Measurements from ENCODE around the gene SIAE. TPM values are rescaled to one million over a fixed set of nuclear protein-coding genes. Genes with fewer than 3 reads are reported as not detected.
A peak's percentile ranks its signal among the peaks of the same experiment; 100 is the strongest.

SIAE gene, protein sequence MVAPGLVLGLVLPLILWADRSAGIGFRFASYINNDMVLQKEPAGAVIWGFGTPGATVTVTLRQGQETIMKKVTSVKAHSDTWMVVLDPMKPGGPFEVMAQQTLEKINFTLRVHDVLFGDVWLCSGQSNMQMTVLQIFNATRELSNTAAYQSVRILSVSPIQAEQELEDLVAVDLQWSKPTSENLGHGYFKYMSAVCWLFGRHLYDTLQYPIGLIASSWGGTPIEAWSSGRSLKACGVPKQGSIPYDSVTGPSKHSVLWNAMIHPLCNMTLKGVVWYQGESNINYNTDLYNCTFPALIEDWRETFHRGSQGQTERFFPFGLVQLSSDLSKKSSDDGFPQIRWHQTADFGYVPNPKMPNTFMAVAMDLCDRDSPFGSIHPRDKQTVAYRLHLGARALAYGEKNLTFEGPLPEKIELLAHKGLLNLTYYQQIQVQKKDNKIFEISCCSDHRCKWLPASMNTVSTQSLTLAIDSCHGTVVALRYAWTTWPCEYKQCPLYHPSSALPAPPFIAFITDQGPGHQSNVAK
- total RNA-seq = 1 to 10 TPM; 1.2 to 1.5 (median 1.3) TPM

- Mint-ChIP-seq H3K27me3 (ENCODE audit: low read depth) (no peaks in the 10 kb centered on the region), H3K4me3 (peak within 1 kb of the TSS; percentile 85), H3K9me3 (no peaks in the 10 kb centered on the region), H3K36me3 (ENCODE audit: insufficient read depth) (no peaks in the 10 kb centered on the region), H3K4me1 (ENCODE audit: low read depth) (peaks cover 21% of the 10 kb centered on the region)
- peak; percentile 81 to 92 for ATAC-seq
- DNase-seq = peak; percentile 75
Measured at GRCh38 chr11:124673333-124674167, at the start of gene SIAE, which contains the start of gene SPA17. TSS of gene SIAE (minus strand) at chr11:124673739. CDS start at chr11:124673708, 31 bp downstream. TSS of gene SPA17 (plus strand) at chr11:124673904. CDS start at chr11:124675265, 1,361 bp downstream.

DNA sequence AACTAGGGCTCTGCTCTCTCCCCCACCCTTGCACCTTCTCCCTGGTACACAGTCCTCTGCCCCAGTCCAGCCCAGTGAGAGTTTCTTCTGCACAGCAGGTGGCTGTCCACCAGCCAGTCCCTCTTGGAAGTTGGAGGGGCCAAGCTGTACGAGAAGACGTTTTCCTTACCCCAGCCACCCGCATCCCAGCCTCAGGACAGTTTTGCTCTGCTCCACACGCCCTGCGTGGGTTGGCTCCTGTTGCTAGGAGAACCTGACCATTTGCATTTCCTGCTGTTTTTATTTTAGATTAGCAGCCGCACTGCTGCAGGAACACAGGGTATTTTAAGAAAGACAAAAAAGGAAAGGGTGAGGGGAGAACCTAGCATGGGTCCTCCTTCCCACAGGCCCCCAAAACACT is 48.6 kb upstream of the SIAE start:
- peaks cover 22% of the 10 kb centered on the region for H3K4me1 Mint-ChIP-seq (ENCODE audit: low read depth)
- DNase-seq (no peak), ATAC-seq (no peak)
- H3K4me3 Mint-ChIP-seq = no peak overlapping the region
- H3K9me3 Mint-ChIP-seq = no peaks in the 10 kb centered on the region
- peaks cover 23% of the 10 kb centered on the region for H3K27me3 Mint-ChIP-seq (ENCODE audit: low read depth)
- H3K36me3 Mint-ChIP-seq (ENCODE audit: insufficient read depth) = no peaks in the 10 kb centered on the region

DNA sequence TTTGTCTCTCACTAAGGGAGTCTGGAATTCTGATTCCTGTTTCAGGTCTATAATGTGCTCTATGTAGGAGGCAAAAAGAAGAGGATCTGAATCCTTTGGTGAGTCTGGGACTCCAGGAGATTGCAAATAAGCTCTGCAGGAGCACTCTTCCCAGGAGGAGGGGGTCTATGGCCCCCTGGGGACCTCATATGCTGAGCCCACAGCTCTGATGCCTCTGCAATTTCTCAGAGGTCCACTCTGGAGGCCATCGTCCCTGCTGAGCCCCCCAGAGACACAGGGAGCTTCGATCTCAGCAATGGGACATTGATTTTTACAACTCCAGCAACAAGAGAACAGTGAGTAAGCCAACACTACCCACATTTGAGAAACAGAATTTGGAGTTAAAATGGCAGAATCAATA is 46.0 kb upstream of the SIAE start:
- Mint-ChIP-seq H3K9me3 (no peaks in the 10 kb centered on the region), H3K36me3 (ENCODE audit: insufficient read depth) (peaks cover 1% of the 10 kb centered on the region), H3K27me3 (ENCODE audit: low read depth) (peaks cover 32% of the 10 kb centered on the region), H3K4me1 (ENCODE audit: low read depth) (peaks cover 16% of the 10 kb centered on the region), H3K4me3 (no peak overlapping the region)
- no peak for DNase-seq
- no peak for ATAC-seq

DNA sequence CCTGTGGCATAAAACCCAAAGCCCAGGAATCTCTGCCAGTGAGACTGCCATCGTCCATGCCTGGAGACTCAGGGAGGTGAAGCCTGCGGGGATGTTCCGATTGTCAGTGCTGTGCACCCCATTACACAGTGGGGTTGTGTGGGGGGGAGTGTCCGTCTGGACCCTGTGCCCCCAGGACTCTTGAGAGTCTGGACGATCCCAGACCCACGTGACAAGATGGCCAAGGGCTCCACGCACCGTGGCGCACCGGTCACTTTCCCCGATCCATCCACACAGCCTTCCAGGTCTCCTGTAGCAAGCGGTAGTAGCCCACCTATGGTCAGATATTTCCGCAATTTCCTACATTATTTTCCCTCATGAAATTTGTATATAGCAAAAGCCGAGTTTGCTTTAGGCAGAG is 45.3 kb upstream of the SIAE start:
- peaks cover 16% of the 10 kb centered on the region for H3K4me1 Mint-ChIP-seq (ENCODE audit: low read depth)
- no peak overlapping the region for H3K4me3 Mint-ChIP-seq
- no peaks in the 10 kb centered on the region for H3K9me3 Mint-ChIP-seq
- DNase-seq (no peak), ATAC-seq (no peak)
- peaks cover 3% of the 10 kb centered on the region for H3K36me3 Mint-ChIP-seq (ENCODE audit: insufficient read depth)
- peaks cover 38% of the 10 kb centered on the region for H3K27me3 Mint-ChIP-seq (ENCODE audit: low read depth)

DNA sequence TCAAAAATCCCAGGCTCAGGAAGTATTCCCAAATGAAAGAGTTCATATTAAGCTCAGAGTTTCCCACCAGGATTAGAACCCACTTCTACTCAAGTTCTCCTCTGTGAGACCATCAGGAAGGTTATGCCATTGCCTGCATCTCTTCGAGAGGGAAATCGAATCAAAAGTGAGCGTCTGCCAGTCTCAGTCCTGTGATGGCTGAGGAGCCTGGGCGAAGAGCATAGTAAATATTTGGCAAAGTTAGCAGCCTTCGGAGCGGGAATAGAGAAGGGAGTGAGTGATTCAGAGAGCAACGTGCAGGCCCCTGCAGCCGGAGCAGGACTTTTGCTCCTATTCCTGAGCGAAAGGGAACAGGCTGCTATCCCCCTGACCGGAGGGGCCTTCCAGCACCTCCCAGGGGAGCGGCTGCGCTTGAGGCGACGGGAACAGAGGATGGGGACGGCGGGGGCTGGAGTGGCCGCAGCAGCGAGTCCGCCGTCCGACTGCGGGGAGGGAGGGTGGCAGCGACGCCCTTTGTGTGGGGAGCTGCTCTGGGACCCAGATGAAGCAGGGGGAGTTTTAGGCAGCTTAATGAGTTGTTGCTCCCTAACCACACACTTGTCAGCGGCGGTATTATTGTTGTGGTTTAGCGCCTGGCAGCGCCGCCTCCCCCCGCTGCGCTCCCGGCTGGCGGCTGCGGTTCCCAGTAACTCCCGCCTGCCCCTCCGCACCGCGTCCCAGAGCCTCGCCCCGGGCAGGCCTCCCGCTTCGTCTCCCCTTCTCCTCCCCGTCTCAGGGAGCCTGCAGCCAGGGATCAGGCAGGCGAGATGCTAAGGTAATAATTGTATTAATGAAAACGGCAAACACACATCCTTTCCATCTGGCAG is 44.5 kb upstream of the SIAE start:
- H3K4me3 Mint-ChIP-seq = peak overlapping the region; percentile 74
- H3K4me1 Mint-ChIP-seq (ENCODE audit: low read depth) = peaks cover 16% of the 10 kb centered on the region
- H3K9me3 Mint-ChIP-seq = no peaks in the 10 kb centered on the region
- peaks cover 45% of the 10 kb centered on the region for H3K27me3 Mint-ChIP-seq (ENCODE audit: low read depth)
- DNase-seq = no peak
- ATAC-seq = peak; percentile 83 to 86
- H3K36me3 Mint-ChIP-seq (ENCODE audit: insufficient read depth) = peaks cover 3% of the 10 kb centered on the region

DNA sequence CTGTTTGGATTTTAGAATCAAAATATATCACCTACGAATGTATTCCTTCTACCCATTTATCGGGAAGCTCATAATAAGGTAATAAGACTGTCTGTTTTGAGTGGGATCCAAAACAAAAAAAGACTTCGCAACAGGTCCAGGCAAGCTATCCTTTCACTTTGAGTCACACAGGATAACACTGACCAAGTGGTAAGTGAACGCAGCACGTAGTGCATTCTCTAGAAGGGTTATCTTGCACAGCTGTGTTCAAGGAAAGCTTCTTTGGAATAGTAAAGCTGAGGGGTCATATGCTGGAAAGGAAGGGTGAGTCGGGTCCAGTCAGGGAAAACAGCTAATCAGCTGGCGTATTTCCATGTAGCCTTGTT is 43.9 kb upstream of the SIAE start:
- Mint-ChIP-seq H3K36me3 (ENCODE audit: insufficient read depth) (peaks cover 3% of the 10 kb centered on the region), H3K9me3 (no peaks in the 10 kb centered on the region), H3K4me1 (ENCODE audit: low read depth) (peaks cover 16% of the 10 kb centered on the region), H3K27me3 (ENCODE audit: low read depth) (peaks cover 46% of the 10 kb centered on the region), H3K4me3 (peak overlapping the region; percentile 74)
- ATAC-seq = no peak
- DNase-seq = no peak

DNA sequence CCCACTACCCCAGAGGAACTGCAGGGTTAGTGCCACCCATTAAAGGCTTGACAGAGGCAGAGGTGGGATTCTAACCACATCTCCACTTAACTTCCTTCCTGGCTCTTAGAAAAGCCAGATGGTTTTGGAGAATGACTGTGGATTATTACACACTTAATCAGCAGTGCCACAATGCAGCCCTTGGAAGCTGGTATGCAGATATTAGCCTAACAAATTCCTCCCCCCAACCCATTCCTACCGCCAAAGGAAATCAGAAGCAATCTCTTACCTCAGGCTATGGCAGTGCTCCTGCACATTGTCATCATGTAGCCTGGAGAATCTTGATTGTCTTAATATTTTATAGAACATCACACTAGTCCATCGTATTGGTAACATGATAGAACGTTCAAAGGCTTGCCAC is 43.1 kb upstream of the SIAE start:
- no peak for ATAC-seq
- peaks cover 3% of the 10 kb centered on the region for H3K36me3 Mint-ChIP-seq (ENCODE audit: insufficient read depth)
- DNase-seq = no peak
- H3K4me3 Mint-ChIP-seq = no peak overlapping the region
- peaks cover 44% of the 10 kb centered on the region for H3K27me3 Mint-ChIP-seq (ENCODE audit: low read depth)
- peaks cover 11% of the 10 kb centered on the region for H3K4me1 Mint-ChIP-seq (ENCODE audit: low read depth)
- no peaks in the 10 kb centered on the region for H3K9me3 Mint-ChIP-seq

GRCh38 chr11:124712392-124712791 is 38.9 kb upstream of the SIAE start:
- Mint-ChIP-seq H3K9me3 (peaks cover 7% of the 10 kb centered on the region), H3K4me3 (no peak overlapping the region), H3K4me1 (ENCODE audit: low read depth) (peaks cover 1% of the 10 kb centered on the region), H3K36me3 (ENCODE audit: insufficient read depth) (peaks cover 7% of the 10 kb centered on the region), H3K27me3 (ENCODE audit: low read depth) (peaks cover 32% of the 10 kb centered on the region)
- ATAC-seq (no peak), DNase-seq (no peak)

DNA sequence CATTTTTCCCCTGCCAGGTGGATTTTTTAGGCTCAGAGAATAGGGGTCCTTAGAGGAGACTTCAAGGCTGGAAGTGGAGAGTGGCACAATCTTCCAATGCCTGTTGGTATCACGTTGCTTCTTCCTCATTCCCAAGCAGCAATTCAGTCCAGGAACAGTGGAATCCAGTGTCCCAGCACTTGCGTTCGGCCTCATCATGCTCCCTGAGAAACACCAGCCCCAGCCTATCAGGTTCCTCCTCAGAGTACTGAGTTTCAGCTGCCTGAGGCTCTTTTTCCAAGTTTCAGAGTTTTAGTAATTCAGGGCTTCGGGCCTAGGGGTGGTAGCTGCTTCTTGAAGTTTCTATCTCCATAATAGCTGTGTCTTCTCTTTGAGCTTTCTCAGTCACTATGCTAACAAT is 34.3 kb upstream of the SIAE start:
- peaks cover 6% of the 10 kb centered on the region for H3K36me3 Mint-ChIP-seq (ENCODE audit: insufficient read depth)
- peaks cover 5% of the 10 kb centered on the region for H3K27me3 Mint-ChIP-seq (ENCODE audit: low read depth)
- peaks cover 11% of the 10 kb centered on the region for H3K9me3 Mint-ChIP-seq
- H3K4me3 Mint-ChIP-seq = no peak overlapping the region
- no peaks in the 10 kb centered on the region for H3K4me1 Mint-ChIP-seq (ENCODE audit: low read depth)
- ATAC-seq (no peak), DNase-seq (no peak)

- Mint-ChIP-seq H3K27me3 (ENCODE audit: low read depth) (peaks cover 3% of the 10 kb centered on the region), H3K36me3 (ENCODE audit: insufficient read depth) (no peaks in the 10 kb centered on the region), H3K4me1 (ENCODE audit: low read depth) (no peaks in the 10 kb centered on the region), H3K4me3 (no peak overlapping the region), H3K9me3 (peaks cover 7% of the 10 kb centered on the region)
- no peak for ATAC-seq
- DNase-seq = no peak
Measured at GRCh38 chr11:124700028-124700427, 26.5 kb upstream of the SIAE start.

DNA sequence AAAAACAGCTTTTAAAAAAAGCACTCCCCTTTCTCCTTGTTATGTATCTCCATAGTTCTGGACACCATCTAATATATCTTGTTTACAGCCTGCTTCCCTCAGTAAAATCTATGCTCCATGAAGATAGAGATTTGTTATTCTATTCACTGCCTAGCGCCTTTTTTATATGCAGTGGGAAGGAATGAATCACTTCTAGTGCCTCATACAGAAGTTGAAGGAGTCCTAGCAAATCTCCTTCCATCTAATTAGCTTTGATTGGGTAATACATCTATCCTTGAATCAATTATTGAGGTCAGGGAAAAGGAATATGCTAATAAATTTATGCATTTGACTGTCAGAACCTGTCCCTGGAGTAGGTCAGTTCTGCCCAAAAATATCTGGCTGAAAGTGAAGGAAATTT is 26.0 kb upstream of the SIAE start:
- peaks cover 3% of the 10 kb centered on the region for H3K27me3 Mint-ChIP-seq (ENCODE audit: low read depth)
- no peaks in the 10 kb centered on the region for H3K4me1 Mint-ChIP-seq (ENCODE audit: low read depth)
- ATAC-seq (no peak), DNase-seq (no peak)
- no peak overlapping the region for H3K4me3 Mint-ChIP-seq
- H3K36me3 Mint-ChIP-seq (ENCODE audit: insufficient read depth) = no peaks in the 10 kb centered on the region
- peaks cover 7% of the 10 kb centered on the region for H3K9me3 Mint-ChIP-seq

GRCh38 chr11:124693142-124693541 is 19.6 kb upstream of the SIAE start:
- Mint-ChIP-seq H3K27me3 (ENCODE audit: low read depth) (peaks cover 3% of the 10 kb centered on the region), H3K4me3 (no peak overlapping the region), H3K4me1 (ENCODE audit: low read depth) (no peaks in the 10 kb centered on the region), H3K36me3 (ENCODE audit: insufficient read depth) (no peaks in the 10 kb centered on the region), H3K9me3 (no peaks in the 10 kb centered on the region)
- no peak for DNase-seq
- no peak for ATAC-seq

DNA sequence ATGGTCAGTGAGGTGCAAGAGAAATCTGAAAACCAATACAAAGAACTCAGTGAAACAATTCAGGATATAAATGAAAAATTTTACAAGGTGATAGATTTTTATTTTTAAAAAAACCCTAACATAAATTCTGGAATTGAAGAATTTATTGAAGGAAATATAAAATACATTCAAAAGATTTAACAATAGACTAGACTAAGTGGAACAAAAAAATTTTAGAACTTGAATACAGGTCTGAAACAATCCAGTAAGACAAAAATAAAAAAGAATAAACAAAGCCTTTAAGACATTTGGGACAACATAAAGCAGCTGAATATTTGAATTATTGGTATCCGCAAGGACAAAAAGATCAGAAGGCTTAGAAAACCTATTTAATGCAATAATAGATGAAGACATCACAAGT is 8.9 kb upstream of the SIAE start:
- Mint-ChIP-seq H3K4me3 (no peak overlapping the region), H3K9me3 (peaks cover 26% of the 10 kb centered on the region), H3K27me3 (ENCODE audit: low read depth) (peaks cover 2% of the 10 kb centered on the region), H3K4me1 (ENCODE audit: low read depth) (no peaks in the 10 kb centered on the region), H3K36me3 (ENCODE audit: insufficient read depth) (peaks cover 2% of the 10 kb centered on the region)
- ATAC-seq = no peak
- DNase-seq = no peak

- ATAC-seq (no peak), DNase-seq (no peak)
- Mint-ChIP-seq H3K9me3 (peaks cover 17% of the 10 kb centered on the region), H3K27me3 (ENCODE audit: low read depth) (peaks cover 2% of the 10 kb centered on the region), H3K36me3 (ENCODE audit: insufficient read depth) (peaks cover 2% of the 10 kb centered on the region), H3K4me3 (no peak overlapping the region), H3K4me1 (ENCODE audit: low read depth) (no peaks in the 10 kb centered on the region)
Measured at GRCh38 chr11:124681421-124681820, 7.9 kb upstream of the SIAE start.
